Fibroblast of pulmonary artery (primary cell): ENCODE measurements around the gene SRSF12.

Source experiments
- DNase-seq: peaks from one replicate; pipeline ENCODE4 v3.0.0-alpha.2; 2010; ENCODE audit warnings: low read depth
- H3K4me3 ChIP-seq: replicated peaks from 2 replicates; pipeline ENCODE4 v1.5.1; 2011; ENCODE audit warnings: low read depth, mild to moderate bottlenecking, control low read depth, low read length, moderate library complexity
- CTCF ChIP-seq: IDR thresholded peaks from 2 replicates; pipeline ENCODE4 v1.5.1; 2011; ENCODE audit warnings: mild to moderate bottlenecking, control low read depth, low read length, inconsistent platforms; ENCODE audit errors: missing control alignments

The SRSF12 gene

DNA sequence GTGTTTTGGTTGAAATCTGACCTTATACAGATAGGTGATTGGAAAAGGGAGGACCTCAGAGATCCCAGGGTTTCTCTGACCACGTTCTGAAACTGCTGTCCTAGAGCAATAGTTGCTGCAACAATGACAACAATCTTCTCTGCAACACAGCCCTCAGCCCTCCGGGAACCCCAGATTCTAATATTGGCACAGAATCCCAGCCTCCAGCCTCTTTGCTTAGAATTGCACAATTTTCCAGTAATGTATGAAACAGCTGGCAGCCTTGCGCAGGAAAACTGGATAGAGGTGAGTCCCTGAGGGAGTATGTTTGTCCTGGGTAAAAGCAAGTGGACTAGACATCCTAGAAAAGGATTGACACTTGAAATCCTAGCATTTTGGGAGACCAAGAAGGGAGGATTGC is 67.7 kb downstream of the SRSF12 start:
- no peak for TF ChIP-seq CTCF
- no peak overlapping the region for H3K4me3 ChIP-seq
- DNase-seq, result peak; percentile 92

- TF ChIP-seq CTCF, result no peak
- no peak overlapping the region for H3K4me3 ChIP-seq
- DNase-seq, result peak; percentile 76
These were observed 68.9 kb downstream of the SRSF12 start for GRCh38 chr6:89048985-89049384.

- no peak overlapping the region for H3K4me3 ChIP-seq
- TF ChIP-seq CTCF, result no peak
- peak; percentile 50 for DNase-seq
These were observed 69.5 kb downstream of the SRSF12 start for GRCh38 chr6:89048288-89048923.

GRCh38 chr6:89047473-89047872 is 70.4 kb downstream of the SRSF12 start:
- no peak overlapping the region for H3K4me3 ChIP-seq
- DNase-seq, result no peak
- no peak for TF ChIP-seq CTCF
